ENCODE results near the gene CCL5. TPM values are rescaled to one million over a fixed set of nuclear protein-coding genes. Genes with fewer than 3 reads are reported as not detected.
A peak's percentile ranks its signal among the peaks of the same experiment; 100 is the strongest.

The CCL5 gene
- total RNA-seq, 2 donors from 2014 or later = 0.66 to 4.9 TPM

- Histone ChIP-seq H3K27me3 (no peaks in the 10 kb centered on the region), H3K27ac (peak overlapping the region in 2 of 4 donors; percentile 49 to 65), H3K9me3 (no peaks in the 10 kb centered on the region), H3K4me3 (no peak overlapping the region), H3K36me3 (replicated peaks in 1 of 2; ENCODE audit: insufficient read depth in 1 of 2, low read depth in 2 of 2) (no peaks in the 10 kb centered on the region), H3K4me1 (no peaks in the 10 kb centered on the region)
- peak in 2 of 4 donors; percentile 36 to 41 for DNase-seq
- intact Hi-C loops (cut with DNase I) = no loop called here
- ATAC-seq = no peak
- TF ChIP-seq CTCF (IDR thresholded peaks at IDR 0.05) = no peak
- no peak for TF ChIP-seq POLR2A (IDR thresholded peaks at IDR 0.05)
- 67 to 90% methylated on average over 2 of the region's 2 CpGs for WGBS, 2 donors
Measured at GRCh38 chr17:35889818-35890773, 9.9 kb upstream of the CCL5 start.

DNA sequence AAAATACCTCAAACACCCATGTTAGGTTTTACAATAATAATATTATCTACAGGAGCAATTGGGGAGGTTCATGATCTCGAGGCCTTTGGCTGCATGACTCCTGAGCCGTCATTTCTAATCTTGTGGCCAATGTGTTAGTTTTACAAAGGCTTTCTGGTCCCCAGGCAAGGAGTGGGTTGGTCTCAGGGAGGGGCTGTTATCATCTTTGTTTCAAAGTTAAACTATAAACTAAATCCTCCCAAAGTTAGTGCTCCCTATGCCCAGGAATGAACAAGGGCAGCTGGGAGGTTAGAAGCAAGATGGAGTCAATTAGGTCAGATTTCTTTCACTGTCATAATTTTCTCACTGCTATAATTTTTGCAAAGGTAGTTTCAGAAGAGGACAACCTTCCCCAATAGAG, 9.1 kb upstream of the CCL5 start:
- no peak overlapping the region for H3K27ac ChIP-seq
- H3K27me3 ChIP-seq = no peaks in the 10 kb centered on the region
- 80 to 83% methylated on average over 1 to 2 of the region's 2 CpGs for WGBS, 2 donors
- no peaks in the 10 kb centered on the region for H3K36me3 ChIP-seq (replicated peaks in 1 of 2; ENCODE audit: insufficient read depth in 1 of 2, low read depth in 2 of 2)
- TF ChIP-seq POLR2A (IDR thresholded peaks at IDR 0.05) (no peak), CTCF (IDR thresholded peaks at IDR 0.05) (no peak)
- no peak for ATAC-seq
- no peaks in the 10 kb centered on the region for H3K4me1 ChIP-seq
- H3K4me3 ChIP-seq = no peak overlapping the region
- intact Hi-C loops (cut with DNase I) = no loop called here
- H3K9me3 ChIP-seq = no peaks in the 10 kb centered on the region
- DNase-seq = no peak

GRCh38 chr17:35878361-35878760, 1.8 kb downstream of the CCL5 start:
- Histone ChIP-seq H3K9me3 (no peaks in the 10 kb centered on the region), H3K4me1 (no peaks in the 10 kb centered on the region), H3K27me3 (no peaks in the 10 kb centered on the region), H3K36me3 (replicated peaks in 1 of 2; ENCODE audit: insufficient read depth in 1 of 2, low read depth in 2 of 2) (no peaks in the 10 kb centered on the region), H3K27ac (no peak overlapping the region), H3K4me3 (no peak overlapping the region)
- DNase-seq = no peak
- ATAC-seq = no peak
- no peak for TF ChIP-seq POLR2A (IDR thresholded peaks at IDR 0.05)
- no peak for TF ChIP-seq CTCF (IDR thresholded peaks at IDR 0.05)
- WGBS, 2 donors = 58 to 72% methylated on average over 4 of the region's 4 CpGs
- intact Hi-C loops (cut with DNase I) = loop anchor here (10.0 kb wide), 1 partner anchor 56 kb away; the partner anchor contains the start of gene RDM1

DNA sequence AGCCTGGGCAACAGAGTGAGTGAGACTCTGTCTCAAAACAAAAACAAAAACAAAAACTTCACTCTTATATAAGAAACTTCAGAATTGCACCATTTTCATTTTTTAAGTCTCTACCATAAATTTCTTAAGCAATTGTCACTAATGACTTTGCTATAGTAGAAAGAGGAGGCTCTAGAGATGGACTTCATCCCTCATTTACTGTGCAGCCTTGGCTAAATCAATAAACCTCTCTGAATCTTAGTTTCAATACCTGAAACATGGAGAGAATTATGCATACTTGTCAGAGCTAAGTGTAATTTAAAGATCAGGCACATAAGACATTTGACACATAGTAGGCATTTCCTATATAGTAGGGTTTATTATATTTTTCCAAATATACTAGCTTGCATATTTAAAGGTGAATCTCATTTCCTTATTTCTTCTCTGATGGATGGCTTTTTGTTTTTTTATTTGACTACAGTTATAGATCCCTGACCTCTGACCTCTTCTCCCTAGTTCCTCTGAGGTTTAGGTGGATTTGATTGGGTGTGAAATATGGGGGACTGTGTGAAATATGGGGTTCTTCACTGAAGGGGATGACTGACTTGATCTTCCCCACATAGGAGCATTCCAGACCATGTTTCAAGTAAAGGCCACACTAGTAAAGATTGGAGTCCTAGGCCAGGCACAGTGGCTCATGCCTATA, 2.7 kb downstream of the CCL5 start:
- Histone ChIP-seq H3K9me3 (no peaks in the 10 kb centered on the region), H3K4me1 (no peaks in the 10 kb centered on the region), H3K4me3 (no peak overlapping the region), H3K27me3 (no peaks in the 10 kb centered on the region), H3K36me3 (replicated peaks in 1 of 2; ENCODE audit: insufficient read depth in 1 of 2, low read depth in 2 of 2) (no peaks in the 10 kb centered on the region), H3K27ac (no peak overlapping the region)
- TF ChIP-seq CTCF (IDR thresholded peaks at IDR 0.05) (no peak), POLR2A (IDR thresholded peaks at IDR 0.05) (no peak)
- DNase-seq (no peak), ATAC-seq (no peak)
- intact Hi-C loops (cut with DNase I) = loop anchor here (10.0 kb wide), 1 partner anchor 57 kb away; the partner anchor contains the start of gene RDM1
